ENCODE data around the gene MSANTD3.
"Not testable (repeated sequence)": the region's sequence is repeated elsewhere in the genome, so short reads cannot be mapped to it uniquely, and the experiment has no call there.

MSANTD3 gene

DNA sequence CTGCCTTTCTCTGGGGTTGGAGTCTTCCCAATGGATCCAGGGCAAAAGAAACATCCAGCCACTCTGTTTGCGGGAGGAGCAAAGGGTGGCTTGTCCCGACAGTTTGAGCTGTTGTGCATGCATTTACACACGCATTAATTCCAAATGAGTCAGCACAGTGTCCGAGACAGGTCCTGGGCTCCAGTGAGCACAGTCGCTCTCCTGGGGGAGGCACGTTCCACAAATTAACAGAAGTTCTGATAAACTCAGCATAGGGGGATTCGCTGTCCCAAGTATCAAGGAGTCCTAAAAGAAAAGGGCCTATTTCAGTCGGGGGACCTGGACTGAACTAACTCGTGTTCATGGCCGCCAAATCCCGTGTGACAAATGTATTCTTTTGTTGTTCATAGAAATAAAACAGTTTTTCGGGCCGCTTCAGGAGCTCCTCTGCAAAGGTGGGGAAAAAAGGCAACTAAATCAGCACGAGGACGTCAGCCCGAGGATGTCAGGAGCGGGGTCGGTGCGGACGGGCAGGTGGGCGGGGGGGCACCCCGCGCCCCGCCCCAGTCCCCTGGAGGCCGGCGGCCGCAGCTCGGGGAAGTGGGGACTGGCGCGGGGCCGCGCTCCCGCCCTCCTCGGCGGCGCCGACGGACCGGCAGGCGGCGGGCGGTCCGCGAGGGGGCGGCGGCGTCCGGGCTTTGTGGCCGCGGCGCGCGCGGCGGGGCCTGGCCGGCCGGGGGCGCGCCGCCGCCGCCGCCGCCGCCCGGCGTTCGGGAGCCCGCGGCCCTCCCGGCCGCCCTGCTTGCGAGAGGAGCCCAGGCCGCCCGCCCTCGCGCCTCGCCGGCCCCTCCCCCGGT lies at the start of gene MSANTD3:
MSANTD3 (plus strand) TSS at position 614 of the 836 bp plus-strand sequence. CDS start 14,796 bp downstream, outside the sequence.
- TF ChIP-seq MYC (IDR thresholded peaks at IDR 0.05; ENCODE audit: low read depth, low read length) (peak; percentile 24), CTCF (IDR thresholded peaks at IDR 0.05; ENCODE audit: low read depth, low read length) (no peak), POLR2A (IDR thresholded peaks at IDR 0.05; ENCODE audit: extremely low read depth, insufficient read length) (peak; percentile 42)
- TF ChIP-seq, protein P1, sequence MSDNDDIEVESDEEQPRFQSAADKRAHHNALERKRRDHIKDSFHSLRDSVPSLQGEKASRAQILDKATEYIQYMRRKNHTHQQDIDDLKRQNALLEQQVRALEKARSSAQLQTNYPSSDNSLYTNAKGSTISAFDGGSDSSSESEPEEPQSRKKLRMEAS (IDR thresholded peaks at IDR 0.05; ENCODE audit: low read depth, low read length): no peak
- peak within 1 kb of the TSS; percentile 73 for H3K4me3 ChIP-seq (ENCODE audit: low read depth, low read length)
- peak; percentile 76 for DNase-seq (ENCODE audit: low read depth)

GRCh38 chr9:100379862-100380261 lies 47.1 kb upstream of the MSANTD3 start:
- DNase-seq (ENCODE audit: low read depth): no peak
- TF ChIP-seq CTCF (IDR thresholded peaks at IDR 0.05; ENCODE audit: low read depth, low read length) (no peak), POLR2A (IDR thresholded peaks at IDR 0.05; ENCODE audit: extremely low read depth, insufficient read length) (no peak)

DNA sequence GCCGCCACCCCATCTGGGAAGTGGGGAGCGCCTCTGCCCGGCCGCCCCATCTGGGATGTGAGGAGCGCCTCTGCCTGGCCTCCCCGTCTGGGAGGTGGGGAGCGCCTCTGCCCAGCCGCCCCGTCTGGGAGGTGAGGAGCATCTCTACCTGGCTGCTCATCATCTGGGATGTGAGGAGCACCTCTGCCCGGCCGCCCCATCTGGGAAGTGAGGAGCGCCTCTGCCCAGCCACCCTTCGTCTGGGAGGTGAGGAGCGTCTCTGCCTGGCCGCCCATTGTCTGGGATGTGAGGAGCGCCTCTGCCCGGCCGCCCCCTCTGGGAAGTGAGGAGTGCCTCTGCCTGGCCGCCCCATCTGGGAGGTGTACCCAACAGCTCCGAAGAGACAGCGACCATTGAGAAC lies 34.0 kb upstream of the MSANTD3 start:
- H3K4me3 ChIP-seq (ENCODE audit: low read depth, low read length); DNase-seq (ENCODE audit: low read depth): not testable (repeated sequence)

More at GRCh38 chr9:100379862-100380261, 47.1 kb upstream of the MSANTD3 start:
- H3K4me3 ChIP-seq (ENCODE audit: low read depth, low read length): no peak overlapping the region

DNA sequence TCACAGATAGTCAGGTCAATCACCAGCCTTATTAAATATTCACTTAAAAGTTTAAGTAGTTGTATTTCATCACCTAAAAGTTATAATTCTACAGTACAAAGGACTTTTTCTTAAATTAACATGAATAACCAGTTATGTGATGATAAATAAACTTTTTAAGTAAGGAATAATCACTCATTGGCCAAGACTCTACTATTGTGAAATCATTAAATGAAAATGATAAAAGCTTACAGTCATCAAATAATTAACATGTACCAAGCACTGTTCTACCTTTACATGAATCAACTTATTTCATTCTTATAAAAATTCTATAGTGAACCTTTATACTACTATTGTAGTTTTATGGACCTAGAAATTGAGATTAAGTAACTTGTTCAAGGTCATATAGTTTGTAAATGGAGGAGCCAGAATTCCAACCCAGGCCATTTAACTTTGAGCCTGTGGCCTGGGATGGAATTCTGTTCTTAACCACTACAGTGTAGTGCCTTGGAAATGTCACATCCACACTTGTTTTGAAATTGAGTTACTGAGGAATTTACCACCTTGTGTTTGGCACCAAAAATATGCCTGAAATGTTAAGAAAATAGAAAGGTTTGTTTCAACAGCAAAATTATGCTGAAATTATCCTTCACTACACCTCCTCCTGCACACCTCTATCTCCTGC lies 32.8 kb upstream of the MSANTD3 start:
- no peak overlapping the region for H3K4me3 ChIP-seq (ENCODE audit: low read depth, low read length)
- TF ChIP-seq POLR2A (IDR thresholded peaks at IDR 0.05; ENCODE audit: extremely low read depth, insufficient read length) (no peak), CTCF (IDR thresholded peaks at IDR 0.05; ENCODE audit: low read depth, low read length) (no peak), MYC (IDR thresholded peaks at IDR 0.05; ENCODE audit: low read depth, low read length) (no peak)
- TF ChIP-seq, protein P1 (IDR thresholded peaks at IDR 0.05; ENCODE audit: low read depth, low read length): no peak
- DNase-seq (ENCODE audit: low read depth): no peak

DNA sequence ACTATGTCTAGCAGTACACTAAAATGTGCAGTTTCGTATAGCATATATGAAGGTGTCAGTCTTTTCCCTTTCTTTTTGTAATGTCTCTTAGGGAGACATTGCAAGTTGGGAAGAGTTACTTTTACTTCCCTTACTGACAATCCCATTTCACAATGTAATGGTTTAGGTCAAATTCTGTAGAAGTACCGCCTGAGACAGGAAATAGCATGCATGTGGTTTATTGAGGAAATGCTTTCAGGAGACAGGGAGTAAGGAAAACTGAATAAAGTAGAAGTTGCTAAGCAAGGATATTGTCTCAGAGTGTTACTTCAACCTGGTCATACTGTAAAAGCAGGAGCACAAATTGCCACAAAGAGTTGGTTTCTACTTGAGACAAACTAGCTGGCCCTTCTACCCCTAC lies 32.1 kb upstream of the MSANTD3 start:
- peak; percentile 22 for DNase-seq (ENCODE audit: low read depth)
- H3K4me3 ChIP-seq (ENCODE audit: low read depth, low read length): no peak overlapping the region
- no peak for TF ChIP-seq POLR2A (IDR thresholded peaks at IDR 0.05; ENCODE audit: extremely low read depth, insufficient read length)
- TF ChIP-seq MYC (IDR thresholded peaks at IDR 0.05; ENCODE audit: low read depth, low read length): no peak
- TF ChIP-seq, protein P1 (IDR thresholded peaks at IDR 0.05; ENCODE audit: low read depth, low read length): no peak
- TF ChIP-seq CTCF (IDR thresholded peaks at IDR 0.05; ENCODE audit: low read depth, low read length): no peak

DNA sequence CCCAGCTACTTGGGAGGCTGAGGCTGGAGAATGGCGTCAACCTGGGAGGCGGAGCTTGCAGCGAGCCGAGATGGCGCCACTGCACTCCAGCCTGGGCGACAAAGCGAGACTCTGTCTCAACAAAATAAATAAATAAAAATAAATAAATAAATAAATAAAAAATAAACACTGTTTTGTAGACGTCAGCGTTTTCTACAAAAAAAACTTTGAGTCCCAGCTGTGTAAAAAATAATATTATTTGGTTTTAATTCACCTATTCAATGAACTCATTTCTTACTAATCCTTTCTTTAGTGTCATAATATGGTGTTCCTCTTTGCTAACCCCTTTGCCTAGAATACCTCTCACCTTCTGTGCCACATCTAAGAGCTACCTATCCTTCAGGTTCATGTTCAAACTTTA lies 30.2 kb upstream of the MSANTD3 start:
- no peak overlapping the region for H3K4me3 ChIP-seq (ENCODE audit: low read depth, low read length)
- no peak for TF ChIP-seq CTCF (IDR thresholded peaks at IDR 0.05; ENCODE audit: low read depth, low read length)
- no peak for TF ChIP-seq POLR2A (IDR thresholded peaks at IDR 0.05; ENCODE audit: extremely low read depth, insufficient read length)
- TF ChIP-seq MYC (IDR thresholded peaks at IDR 0.05; ENCODE audit: low read depth, low read length): no peak
- TF ChIP-seq, protein P1 (IDR thresholded peaks at IDR 0.05; ENCODE audit: low read depth, low read length): no peak
- DNase-seq (ENCODE audit: low read depth): no peak

Data from NB4 (cell line).